Ovary (tissue), 3 donors: ENCODE data around the gene SAA4.

Source experiments
- CTCF ChIP-seq, 3 donors: fragments of 450-650 bp in 2 of 3; fragments of 200-600 bp in 1 of 3; IDR thresholded peaks; one replicate each; pipeline versions ENCODE4 v1.5.1 to v1.8.0; 2016 to 2022; ENCODE audit warnings: antibody characterized with exemption in 3 of 3, mild to moderate bottlenecking in 1 of 3
- EP300 ChIP-seq: sonication (generic); formaldehyde crosslinking; IDR thresholded peaks from one replicate; pipeline ENCODE4 v1.6.1; 2017; ENCODE audit warnings: antibody characterized with exemption
- POLR2A ChIP-seq: fragments of 450-650 bp; IDR thresholded peaks from one replicate; pipeline ENCODE4 v1.6.1; 2017; ENCODE audit warnings: antibody characterized with exemption, mild to moderate bottlenecking, moderate library complexity
- donor health status: DM: no; HTN: no; CAD: no.

- no peak for TF ChIP-seq POLR2A
- TF ChIP-seq CTCF (IDR thresholded peaks at IDR 0.05), result no peak
- TF ChIP-seq EP300, result no peak
Observed at GRCh38 chr11:18204220-18204619, 32.4 kb downstream of the SAA4 start.
